Panc1 (cell line): ENCODE data around the gene DEPP1. TPM values are rescaled to one million over a fixed set of nuclear protein-coding genes. Genes with fewer than 3 reads are reported as not detected.

Experiments
- ATAC-seq: fragments of 200-7000 bp; cut with Tn5 transposase; 2 replicates; pipeline ENCODE4 v1.9.1; 2020; ENCODE audit warnings: mild to moderate bottlenecking, moderate library complexity
- BruUV-seq: library from RNA; stranded (reverse); fragments of 400-500 nt; replicated peaks from 2 replicates; lab custom pipeline; 2021; lab: Mats Ljungman, UMichigan
- CTCF ChIA-PET: fragments of 300-600 bp; sonication (Branson Sonifier 250); formaldehyde crosslinking; loops from one replicate; lab custom pipeline; 2022; ENCODE audit warnings: antibody characterized with exemption; lab: Charles Lee
- POLR2A ChIA-PET: fragments of 300-600 bp; sonication (Branson Sonifier 250); formaldehyde crosslinking; loops from one replicate; lab custom pipeline; 2022; ENCODE audit warnings: antibody characterized with exemption; lab: Charles Lee
- DNase-seq: peaks from one replicate; pipeline ENCODE4 v3.0.0-alpha.2; 2010; ENCODE audit warnings: low read depth, low spot score
- H3K27ac ChIP-seq: 2 replicates; pipeline ENCODE4 v1.5.1; 2011; ENCODE audit warnings: mild to moderate bottlenecking, low read length, inconsistent platforms
- H3K27me3 ChIP-seq: fragments of 200-500 bp; sonication (Bioruptor generic); 2 replicates; pipeline ENCODE4 v1.6.0; 2014; ENCODE audit warnings: low read length, inconsistent platforms; ENCODE audit not compliant: control insufficient read depth, insufficient read depth
- H3K36me3 ChIP-seq: fragments of 200-500 bp; sonication (Bioruptor generic); 2 replicates; pipeline ENCODE4 v1.5.1; 2014; ENCODE audit warnings: inconsistent platforms, mild to moderate bottlenecking, low read length, moderate library complexity; ENCODE audit not compliant: control insufficient read depth, insufficient read depth
- H3K4me1 ChIP-seq: 2 replicates; pipeline ENCODE4 v1.5.1; 2011; ENCODE audit warnings: inconsistent platforms, mild to moderate bottlenecking, low read length, moderate library complexity; ENCODE audit not compliant: control insufficient read depth, insufficient read depth
- H3K4me3 ChIP-seq, 2 experiments: 2 replicates each; pipeline ENCODE4 v1.5.1; 2011 to 2012; ENCODE audit warnings: low read depth in 2 of 2, low read length in 2 of 2, mild to moderate bottlenecking in 2 of 2, inconsistent platforms in 1 of 2, moderate library complexity in 1 of 2
- H3K9me3 ChIP-seq: fragments of 200-500 bp; sonication (Bioruptor generic); 2 replicates; pipeline ENCODE4 v1.5.1; 2014; ENCODE audit warnings: low read depth, mild to moderate bottlenecking, inconsistent platforms, low read length, moderate library complexity; ENCODE audit not compliant: control insufficient read depth, insufficient read depth
- CTCF ChIP-seq: fragments of 450-650 bp; IDR thresholded peaks from 2 replicates; pipeline ENCODE4 v1.5.1; 2017; ENCODE audit warnings: mild to moderate bottlenecking
- POLR2AphosphoS5 ChIP-seq: IDR thresholded peaks from 2 replicates; pipeline ENCODE4 v1.6.1; 2012; ENCODE audit warnings: mild to moderate bottlenecking, low read depth, low read length, moderate library complexity
- REST ChIP-seq, 2 experiments: IDR thresholded peaks; 2 replicates each; pipeline ENCODE4 v1.6.1; 2011 to 2012; ENCODE audit warnings: low read depth in 2 of 2, control low read depth in 1 of 2, low read length in 1 of 2, mild to moderate bottlenecking in 1 of 2, moderate library complexity in 1 of 2; ENCODE audit not compliant: insufficient read depth in 1 of 2
- SIN3A ChIP-seq: IDR thresholded peaks from 2 replicates; pipeline ENCODE4 v1.6.1; 2012; ENCODE audit warnings: low read depth, mild to moderate bottlenecking, low read length, moderate library complexity, borderline replicate concordance; ENCODE audit not compliant: insufficient read depth
- TCF7L2 ChIP-seq: IDR thresholded peaks from 2 replicates; pipeline ENCODE4 v1.6.1; 2011; ENCODE audit warnings: mild to moderate bottlenecking, low read depth, low read length, inconsistent platforms
- in situ Hi-C: cut with HindIII; loops from 2 replicates; pipeline ENCODE4 v1.10.0; 2016; ENCODE audit warnings: low sequenced_read_pairs, low pct_unique_long_range_greater_than_20kb
- intact Hi-C: fragments of 100-400 bp; cut with micrococcal nuclease; formaldehyde crosslinking; loops from one replicate; pipeline ENCODE4 v1.10.0; 2022; ENCODE audit not compliant: unreplicated experiment
- total RNA-seq: library from RNA; stranded (reverse); gene quantifications from one replicate; pipeline ENCODE4 v1.2.1, GENCODE V29; 2021; ENCODE audit not compliant: unreplicated experiment

Gene DEPP1
- total RNA-seq, 1 experiment from 2014 or later, result 16.6 TPM

GRCh38 chr10:44995581-44995913 lies 16.9 kb upstream of the DEPP1 start:
- ChIA-PET POLR2A (interaction anchor here (1.6 kb wide), 1 partner anchor 9 kb away, joined by 3 read pairs; no protein-coding TSS in a partner anchor), CTCF (no interaction called here)
- H3K36me3 ChIP-seq, result no peaks in the 10 kb centered on the region
- H3K4me1 ChIP-seq, result peaks cover 5% of the 10 kb centered on the region; the same call in 1 of the 2 replicates
- H3K27me3 ChIP-seq, result no peaks in the 10 kb centered on the region
- DNase-seq, result no peak
- in situ Hi-C loops (no loop called here), intact Hi-C loops (no loop called here)
- no peak for ATAC-seq
- no TSS peak for BruUV-seq
- H3K4me3 ChIP-seq, result no peak overlapping the region
- TF ChIP-seq REST (IDR thresholded peaks at IDR 0.05; ENCODE audit: insufficient read depth in 1 of 2, low read depth in 2 of 2, low read length in 1 of 2) (no peak), CTCF (no peak), POLR2AphosphoS5 (no peak), SIN3A (no peak), TCF7L2 (no peak)
- no peak overlapping the region for H3K27ac ChIP-seq
- H3K9me3 ChIP-seq, result no peaks in the 10 kb centered on the region

GRCh38 chr10:44994752-44995530 lies 16.3 kb upstream of the DEPP1 start:
- POLR2A ChIA-PET, result interaction anchor here (1.6 kb wide), 1 partner anchor 8 kb away, joined by 3 read pairs; no protein-coding TSS in a partner anchor
- in situ Hi-C loops (no loop called here), intact Hi-C loops (no loop called here)
- BruUV-seq, result no TSS peak
- no peak overlapping the region for H3K27ac ChIP-seq
- CTCF ChIA-PET, result interaction anchor here (0.5 kb wide), 1 partner anchor 37 kb away, joined by 3 read pairs; no protein-coding TSS in a partner anchor
- H3K4me1 ChIP-seq, result 0 out of 2 replicates have a peak, but pooled peaks cover 6% of the 10 kb centered on the region
- DNase-seq (no peak), ATAC-seq (no peak)
- no peaks in the 10 kb centered on the region for H3K27me3 ChIP-seq
- no peak overlapping the region for H3K4me3 ChIP-seq
- H3K36me3 ChIP-seq, result no peaks in the 10 kb centered on the region
- TF ChIP-seq REST (IDR thresholded peaks at IDR 0.05; ENCODE audit: insufficient read depth in 1 of 2, low read depth in 2 of 2, low read length in 1 of 2), result no peak
- no peak for TF ChIP-seq POLR2AphosphoS5
- TF ChIP-seq CTCF, result no peak
- no peak for TF ChIP-seq SIN3A
- no peak for TF ChIP-seq TCF7L2
- H3K9me3 ChIP-seq, result no peaks in the 10 kb centered on the region
